ENCODE data around the gene ALDH1B1.
"Not testable (repeated sequence)": the region's sequence is repeated elsewhere in the genome, so short reads cannot be mapped to it uniquely, and the experiment has no call there.

Gene ALDH1B1

DNA sequence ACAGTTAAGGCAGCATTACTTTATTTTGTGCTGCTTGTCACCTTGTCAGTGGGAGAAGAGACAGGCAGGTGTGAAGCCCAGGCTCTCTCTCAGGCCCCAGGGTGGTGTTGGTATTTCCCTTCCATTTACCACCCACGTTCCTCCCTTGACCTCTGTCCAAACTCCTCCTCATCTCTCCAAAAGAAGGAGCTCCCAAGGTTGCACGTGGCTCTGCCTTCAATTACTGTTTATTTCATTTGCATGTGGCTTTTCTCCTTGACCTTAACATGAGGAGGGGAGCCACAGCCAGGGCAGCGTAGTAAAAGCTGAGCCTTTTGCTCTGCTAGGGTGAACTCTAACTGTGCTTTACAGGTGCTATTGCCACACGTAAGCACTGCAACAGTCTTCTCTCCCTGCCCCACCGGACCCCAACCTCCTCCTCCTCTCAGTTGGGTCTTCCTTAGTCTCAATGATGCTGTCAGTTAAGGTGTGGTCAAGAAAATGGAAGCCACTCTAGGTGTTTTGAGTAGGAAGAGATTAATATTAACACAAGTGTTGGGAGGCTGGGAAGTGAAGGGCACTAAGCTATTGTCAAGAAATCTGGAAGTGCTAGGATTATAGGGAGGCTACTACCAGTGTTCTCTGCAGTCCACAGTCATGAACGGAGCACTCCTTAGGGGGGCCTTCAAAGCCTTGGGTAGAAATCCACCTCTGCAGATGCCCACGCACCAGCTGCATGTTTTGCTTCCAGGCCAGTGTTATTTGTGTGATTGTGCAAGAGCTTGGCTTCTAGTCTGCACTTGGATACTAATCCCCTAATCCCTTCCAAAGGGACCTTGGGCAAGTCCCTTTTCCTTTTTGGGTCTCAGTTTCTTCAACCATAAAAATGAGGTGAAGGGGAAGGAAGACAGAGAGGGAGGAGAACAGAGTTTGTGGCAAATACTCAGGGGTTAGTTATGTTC, 3.9 kb upstream of the ALDH1B1 start:
- DNase-seq, result no peak

DNA sequence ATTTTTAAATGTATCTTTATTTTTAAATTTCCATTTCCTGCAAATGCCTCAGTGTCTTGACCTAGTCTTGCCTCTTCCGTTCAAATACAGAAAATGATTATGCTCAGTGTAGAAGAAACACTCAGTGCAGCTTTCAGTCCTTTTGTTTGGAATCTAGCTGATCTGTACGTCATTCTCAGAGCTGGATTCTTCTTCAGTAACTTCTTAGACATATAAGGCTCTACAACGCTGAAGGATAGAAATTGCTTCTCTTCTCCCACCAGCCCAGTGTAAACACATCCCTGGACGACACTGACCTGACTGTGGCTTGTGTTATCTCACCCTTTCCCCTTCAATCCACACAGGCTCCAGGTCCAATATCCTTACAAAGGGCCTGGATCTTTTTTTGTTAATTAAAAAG, 3.2 kb upstream of the ALDH1B1 start:
- no peak for DNase-seq

DNA sequence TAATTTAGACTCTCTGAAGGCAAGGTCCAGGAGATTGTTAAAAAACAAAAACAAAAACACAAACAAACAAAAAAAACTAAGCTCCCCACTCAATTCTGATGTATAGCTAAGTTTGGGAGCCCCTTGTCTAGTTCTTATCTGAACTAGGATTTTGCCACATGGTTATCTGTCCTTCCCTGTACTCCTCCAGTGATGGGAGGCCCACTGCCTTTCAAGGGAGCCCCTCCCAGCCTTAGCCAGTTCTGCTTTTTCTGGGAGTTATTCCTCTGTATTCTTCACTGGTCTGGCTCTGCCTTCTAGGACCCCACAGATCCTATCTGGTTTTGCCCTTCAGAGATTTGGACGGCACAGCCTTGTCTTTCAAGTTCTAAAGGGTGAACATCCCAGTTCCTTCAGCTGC, 2.1 kb upstream of the ALDH1B1 start:
- no peak for DNase-seq

DNA sequence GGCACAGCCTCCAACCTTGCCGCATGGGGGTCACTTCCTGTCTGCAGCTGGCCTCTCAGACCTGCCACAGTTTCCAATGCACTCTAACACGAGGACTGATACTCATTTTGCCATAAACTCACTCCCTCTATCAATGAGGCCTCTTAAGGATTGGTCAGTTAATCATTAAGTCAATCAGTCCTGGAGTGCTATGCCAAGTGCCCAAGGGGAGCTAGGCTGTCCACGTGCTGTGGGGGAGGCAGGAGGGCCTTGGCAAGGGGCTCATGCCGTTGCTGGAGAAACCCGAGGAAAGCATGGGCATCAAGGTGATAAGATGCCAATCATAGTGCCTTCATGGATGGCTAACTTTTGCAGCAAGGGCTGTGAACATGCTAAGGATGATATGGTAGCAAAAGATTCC, 1.7 kb upstream of the ALDH1B1 start:
- no peak for DNase-seq

DNA sequence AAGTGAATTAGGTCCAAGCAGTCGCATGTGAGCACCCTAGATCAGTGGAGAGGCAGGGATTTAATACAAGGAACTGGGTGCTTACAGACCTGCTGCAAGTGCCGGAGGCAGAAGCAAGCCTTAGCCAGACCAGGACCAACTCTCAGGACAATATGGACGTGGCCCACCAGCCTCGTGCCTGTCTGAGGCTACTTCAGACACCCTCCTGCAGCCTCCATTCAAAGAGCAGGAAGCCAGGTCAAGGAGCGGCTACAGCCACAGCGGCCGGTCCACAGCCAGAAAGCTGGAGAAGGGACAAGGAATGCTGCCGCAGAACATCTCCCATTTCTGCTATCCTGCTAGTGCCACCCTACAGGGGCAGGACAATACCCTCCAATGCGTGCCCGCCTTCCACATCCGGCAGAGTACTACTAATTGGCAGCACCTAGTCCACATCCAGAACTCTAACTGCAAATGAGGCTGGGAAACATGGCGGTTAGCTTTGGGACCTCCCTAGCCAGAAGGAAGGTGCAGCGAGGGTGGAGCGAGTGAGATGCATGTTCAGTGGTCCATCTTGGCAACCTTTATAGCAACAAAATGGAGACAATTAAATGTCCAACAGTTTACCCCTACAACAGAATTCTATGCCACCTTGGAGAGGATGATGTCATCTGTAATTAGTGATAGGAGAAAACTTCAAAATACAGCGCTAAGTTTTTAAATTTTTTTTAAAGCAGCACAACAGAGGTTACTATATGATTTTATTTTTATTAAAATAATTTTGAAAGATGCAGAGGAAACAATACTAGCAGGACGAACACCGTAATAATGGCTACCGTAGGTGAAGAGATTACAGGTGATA, 1.0 kb upstream of the ALDH1B1 start:
- DNase-seq, result no peak

DNA sequence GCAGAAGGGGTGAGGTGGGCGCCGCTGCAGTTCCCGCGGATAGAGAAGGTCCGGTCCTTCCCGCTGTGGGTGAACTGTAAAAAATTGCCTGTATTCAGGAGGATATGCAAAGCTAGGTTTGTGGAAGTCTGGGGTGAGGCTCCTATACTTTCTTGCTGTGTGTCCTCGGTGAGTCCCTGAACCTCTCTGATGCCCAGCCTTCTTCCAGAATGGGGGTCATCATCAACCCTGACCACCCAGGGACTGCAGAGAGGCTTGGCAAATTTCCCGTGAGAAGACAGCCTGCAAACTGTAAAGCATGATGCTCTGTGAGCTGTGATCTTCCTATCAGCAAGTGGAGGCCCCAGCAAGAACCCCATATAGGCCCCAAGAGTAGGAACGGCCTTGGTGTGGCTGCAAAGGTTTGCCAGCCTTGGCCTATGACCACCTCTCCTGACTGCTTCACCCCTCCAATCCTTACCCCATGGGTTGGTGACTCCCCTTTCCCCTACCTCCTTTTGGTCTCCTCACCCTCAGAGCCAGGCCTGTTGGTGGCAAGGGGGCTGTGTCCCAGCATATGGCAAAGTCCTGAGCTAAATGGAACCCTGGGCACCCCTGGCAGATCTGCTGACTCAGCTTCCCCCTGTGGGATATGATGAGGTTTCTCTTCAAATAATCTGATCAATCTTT, 760 bp downstream of the ALDH1B1 start:
- peak in 1 of 5 experiments; percentile 22 for DNase-seq

DNA sequence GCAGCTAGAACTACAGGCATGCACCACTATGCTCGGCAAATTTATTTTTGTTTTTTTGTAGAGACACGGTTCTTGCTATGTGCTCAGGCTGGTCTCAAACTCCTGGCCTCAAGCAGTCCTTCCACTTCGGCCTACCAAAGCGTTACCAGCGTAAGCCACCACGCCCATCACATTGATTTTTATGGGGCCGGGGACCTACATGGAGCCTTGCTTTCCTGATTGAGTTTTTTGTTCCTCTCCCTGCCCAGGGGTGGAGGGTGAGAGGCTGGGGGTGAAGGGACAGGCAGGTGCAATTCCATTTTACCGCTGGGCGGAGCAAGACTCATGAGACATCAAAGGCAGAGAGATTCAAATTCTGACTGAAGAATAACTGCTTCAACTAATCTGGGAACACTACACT, 1.9 kb downstream of the ALDH1B1 start:
- no peak for DNase-seq

DNA sequence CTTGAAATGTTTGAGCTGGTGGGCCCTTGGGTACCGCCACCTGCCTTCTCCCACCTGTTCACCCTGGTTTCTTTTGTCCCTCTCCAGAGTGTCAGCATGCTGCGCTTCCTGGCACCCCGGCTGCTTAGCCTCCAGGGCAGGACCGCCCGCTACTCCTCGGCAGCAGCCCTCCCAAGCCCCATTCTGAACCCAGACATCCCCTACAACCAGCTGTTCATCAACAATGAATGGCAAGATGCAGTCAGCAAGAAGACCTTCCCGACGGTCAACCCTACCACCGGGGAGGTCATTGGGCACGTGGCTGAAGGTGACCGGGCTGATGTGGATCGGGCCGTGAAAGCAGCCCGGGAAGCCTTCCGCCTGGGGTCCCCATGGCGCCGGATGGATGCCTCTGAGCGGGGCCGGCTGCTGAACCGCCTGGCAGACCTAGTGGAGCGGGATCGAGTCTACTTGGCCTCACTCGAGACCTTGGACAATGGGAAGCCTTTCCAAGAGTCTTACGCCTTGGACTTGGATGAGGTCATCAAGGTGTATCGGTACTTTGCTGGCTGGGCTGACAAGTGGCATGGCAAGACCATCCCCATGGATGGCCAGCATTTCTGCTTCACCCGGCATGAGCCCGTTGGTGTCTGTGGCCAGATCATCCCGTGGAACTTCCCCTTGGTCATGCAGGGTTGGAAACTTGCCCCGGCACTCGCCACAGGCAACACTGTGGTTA, 3.3 kb downstream of the ALDH1B1 start:
- DNase-seq, result no peak

DNA sequence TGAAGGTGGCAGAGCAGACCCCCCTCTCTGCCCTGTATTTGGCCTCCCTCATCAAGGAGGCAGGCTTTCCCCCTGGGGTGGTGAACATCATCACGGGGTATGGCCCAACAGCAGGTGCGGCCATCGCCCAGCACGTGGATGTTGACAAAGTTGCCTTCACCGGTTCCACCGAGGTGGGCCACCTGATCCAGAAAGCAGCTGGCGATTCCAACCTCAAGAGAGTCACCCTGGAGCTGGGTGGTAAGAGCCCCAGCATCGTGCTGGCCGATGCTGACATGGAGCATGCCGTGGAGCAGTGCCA, 3.8 kb downstream of the ALDH1B1 start:
- DNase-seq, result no peak

DNA sequence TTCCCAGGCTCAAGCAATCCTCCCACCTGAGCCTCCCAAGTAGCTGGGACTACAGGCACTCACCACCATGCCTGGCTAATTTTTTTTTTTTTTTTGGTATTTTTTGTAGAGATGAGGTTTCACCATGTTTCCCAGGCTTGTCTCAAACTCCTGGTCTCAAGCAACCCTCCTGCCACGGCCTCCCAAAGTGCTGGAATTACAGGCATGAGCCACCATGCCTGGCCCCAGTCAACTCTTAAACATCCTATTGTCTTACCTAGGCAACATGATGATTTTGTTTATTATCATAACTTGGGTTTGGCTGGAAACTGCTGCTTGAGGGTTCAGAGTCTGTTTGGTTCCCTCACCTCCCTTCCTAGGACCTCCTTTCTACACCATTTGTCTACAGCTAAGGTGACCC, 6.7 kb downstream of the ALDH1B1 start:
- not testable (repeated sequence) for DNase-seq

DNA sequence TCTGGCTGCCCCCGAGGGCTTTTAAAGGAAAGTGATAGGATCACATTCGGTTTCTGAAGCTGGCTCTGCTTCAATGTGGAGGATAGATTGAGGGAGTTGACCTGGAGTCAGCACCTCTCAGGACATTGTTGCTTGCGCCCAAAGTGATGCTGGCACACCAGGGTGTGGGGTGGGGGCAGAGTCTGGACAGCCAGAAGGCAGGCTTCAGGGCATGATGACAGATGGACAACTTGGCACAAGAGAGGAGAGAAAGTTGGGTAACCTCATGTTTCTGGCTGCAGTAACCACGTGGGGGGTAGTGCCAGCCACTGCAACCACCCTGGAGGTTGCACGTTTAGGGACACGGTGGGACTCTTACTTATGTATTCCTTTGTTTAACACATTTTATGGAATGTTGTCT, 9.5 kb downstream of the ALDH1B1 start:
- no peak for DNase-seq

DNA sequence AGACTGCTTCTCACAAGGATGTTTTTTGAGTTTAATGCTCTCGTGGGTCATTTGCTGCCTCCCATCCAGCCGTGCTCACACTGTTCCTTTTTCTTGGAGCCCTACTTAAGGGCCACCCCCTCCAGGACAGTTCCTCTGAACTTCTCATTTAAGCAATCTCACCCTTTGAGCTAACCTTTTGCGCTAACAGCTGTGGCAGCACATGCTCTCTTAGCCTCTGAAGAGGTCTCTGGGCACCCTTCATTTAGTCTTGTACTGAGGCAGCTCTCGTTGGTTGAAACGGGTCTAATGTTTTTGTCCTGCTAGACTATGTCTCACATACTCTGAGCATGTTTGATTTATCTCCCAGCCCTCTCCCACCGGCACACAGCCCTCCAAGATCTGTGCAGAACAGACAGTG, 11.8 kb downstream of the ALDH1B1 start:
- DNase-seq, result no peak

DNA sequence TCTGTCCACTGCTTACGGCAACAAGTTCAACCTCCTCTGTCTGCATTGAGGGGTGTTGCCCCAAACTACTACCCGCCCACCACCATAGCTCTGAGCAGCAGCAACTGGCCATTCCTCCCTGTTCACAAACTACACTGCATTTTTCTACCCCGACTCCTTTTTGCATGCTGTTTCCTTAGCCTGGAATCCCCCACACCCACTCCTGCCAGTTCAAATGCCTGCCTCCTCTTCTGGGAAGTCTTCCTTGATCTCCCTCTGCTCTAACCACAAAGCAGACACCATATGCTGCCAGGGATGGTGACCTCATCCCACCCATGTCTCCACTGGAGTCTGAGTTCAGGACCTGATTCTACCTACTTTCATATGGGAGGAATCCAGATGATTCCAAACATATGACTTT, 13.3 kb downstream of the ALDH1B1 start:
- DNase-seq, result no peak

DNA sequence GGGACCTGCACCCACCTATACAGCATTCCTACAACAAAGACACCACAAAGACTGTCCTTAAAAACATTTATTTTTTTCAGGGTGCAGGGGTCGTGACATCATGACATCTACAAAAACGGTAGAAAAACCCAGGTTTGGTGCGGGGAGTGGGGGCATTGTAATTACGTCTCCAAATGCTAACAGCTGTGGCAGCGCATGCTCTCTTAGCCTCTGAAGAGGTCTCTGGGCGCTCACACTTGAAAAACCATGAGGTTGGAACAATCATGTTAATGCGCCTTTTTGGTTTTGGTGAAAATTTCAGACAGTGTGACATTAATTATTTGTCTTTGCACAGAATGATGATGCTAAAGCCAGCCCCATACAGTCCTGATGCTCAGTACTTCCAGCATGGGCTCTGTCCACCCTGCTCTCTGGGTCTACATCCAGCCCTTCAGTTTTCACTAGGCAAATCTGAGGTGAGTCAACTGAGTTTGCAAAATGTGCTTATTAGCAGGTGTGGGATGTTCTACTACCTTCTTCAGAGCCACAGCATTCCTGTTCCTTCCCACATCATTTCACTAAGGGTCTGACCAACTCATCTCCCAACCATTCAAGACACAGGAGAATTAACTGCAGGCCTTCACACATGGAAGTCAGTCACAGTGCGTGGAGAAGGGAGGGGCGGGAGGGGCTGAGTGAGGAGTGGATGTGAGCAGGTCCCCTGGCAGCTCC, 14.1 kb downstream of the ALDH1B1 start:
- DNase-seq, result no peak

DNA sequence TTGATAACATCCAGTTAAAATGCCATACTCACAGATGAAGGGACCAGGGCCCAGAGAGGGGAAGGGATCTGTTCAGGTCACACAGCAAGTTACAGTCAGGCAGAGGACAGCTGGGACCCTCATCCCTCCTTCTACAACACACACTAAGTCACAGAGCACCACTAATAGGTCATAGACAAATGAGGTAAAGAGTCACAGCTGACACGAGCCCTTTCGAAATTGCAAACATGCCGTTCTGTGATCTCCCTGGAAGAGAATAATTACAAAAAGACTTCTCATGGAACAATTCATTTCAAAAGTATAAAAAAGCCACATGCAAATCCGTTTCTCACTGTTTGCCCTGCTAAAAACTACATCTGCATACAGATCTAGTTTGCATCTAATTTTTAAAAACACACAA, 16.2 kb downstream of the ALDH1B1 start:
- DNase-seq, result peak in 1 of 5 experiments; percentile 4

DNA sequence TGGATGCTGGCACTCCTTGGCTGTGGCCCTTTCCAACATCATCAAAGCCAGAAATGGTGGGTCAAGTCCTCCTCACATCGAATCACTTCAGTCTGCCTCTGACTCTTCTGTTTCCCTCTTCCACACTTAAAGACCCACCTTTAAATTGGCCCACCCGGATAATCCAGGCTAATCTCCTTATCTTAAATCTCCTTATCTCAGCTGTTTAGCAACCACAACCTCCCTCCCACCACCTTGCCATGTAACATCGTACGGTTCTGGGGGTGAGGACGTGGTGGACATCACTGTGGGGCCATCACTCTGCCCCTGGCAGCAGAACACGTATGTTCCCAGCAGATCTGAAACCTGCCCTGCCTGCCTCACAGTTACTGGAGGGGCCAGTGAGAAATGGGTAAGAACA, 20.2 kb downstream of the ALDH1B1 start:
- no peak for DNase-seq

DNA sequence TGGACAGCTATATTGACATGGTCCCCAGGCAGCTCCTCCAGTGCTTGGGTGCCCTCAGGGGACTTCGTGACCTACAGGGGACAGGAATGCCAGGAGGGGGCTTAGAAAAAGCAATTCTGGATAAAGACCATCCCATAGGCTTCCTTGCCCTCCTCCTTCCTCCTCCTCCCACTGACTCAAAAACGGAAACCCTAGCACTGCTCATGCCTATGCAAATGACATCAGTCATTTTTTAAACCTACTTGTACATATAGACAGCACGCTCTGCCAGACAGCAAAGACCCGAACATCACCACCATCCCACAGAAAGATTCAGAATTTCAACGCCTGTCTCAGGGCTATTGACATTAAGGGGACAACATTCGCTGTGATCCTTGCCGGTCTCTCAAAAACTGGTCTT, 20.8 kb downstream of the ALDH1B1 start:
- DNase-seq, result no peak

DNA sequence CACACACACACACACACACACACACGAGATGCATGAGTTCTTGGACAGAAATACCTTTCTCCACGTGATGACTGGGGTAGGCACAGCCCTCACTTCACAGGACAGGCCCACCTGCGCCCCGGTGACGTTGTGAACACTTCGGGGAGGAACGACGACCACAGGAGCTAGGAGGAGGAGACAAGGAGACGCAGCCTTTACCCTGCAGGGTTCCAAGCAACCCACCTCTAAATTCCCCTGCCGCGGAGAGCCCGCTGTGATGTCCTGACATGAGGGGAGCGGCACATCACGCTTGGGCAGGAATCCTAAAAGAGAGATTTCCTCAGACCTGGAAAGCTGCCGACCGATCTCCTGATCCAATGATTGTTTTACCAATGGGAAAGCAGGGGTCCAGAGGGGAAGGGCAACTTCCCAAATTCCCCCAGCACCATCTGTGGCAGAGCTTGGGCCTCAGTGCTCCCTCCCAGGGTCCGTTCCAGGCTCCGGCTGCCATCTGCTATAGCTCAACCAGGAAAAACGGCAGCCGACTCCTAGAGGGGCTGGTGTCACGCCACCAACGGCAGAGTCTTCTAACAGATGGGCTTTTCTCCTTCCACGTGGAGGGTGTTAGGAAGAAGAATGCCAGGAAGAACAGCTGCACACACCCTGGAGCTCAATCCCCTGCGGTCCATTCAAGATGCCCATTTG, 21.7 kb downstream of the ALDH1B1 start:
- no peak for DNase-seq

DNA sequence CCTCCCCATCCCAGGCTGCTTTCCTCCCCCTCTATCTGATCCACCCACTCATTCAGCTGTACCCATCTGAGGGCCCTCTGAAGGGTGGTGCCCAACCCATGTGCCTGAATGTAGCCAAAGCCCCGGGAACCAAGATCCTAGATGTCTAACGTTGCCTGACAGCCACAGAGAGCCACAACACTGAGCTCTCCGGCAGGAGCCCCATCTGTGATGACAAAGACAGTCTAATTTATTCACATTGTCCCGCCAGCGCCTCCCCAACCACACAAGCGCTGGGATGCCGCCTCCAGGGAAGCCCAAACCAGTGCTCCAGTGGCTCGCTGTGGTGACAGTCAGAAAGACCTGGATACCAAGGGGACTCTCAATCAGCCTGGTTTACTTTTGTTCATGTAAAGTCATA, 23.4 kb downstream of the ALDH1B1 start:
- DNase-seq, result no peak

DNA sequence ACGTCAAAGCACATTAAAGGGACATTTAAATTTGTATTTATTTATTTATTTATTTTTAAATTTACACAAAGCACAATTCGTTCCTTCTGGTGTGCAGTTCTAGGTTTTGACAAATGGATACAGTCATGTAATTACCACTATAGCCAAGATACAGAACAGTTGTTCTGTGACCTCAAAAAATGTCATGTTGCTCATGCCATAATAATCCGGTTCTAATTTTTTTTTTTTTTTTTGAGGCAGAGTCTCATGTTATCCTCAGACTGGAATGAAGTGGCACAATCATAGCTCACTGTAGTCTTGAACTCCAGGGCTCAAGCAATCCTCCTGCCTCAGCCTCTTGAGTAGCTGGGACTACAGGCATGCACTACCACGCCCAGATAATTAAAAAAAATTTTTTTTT, 24.0 kb downstream of the ALDH1B1 start:
- DNase-seq, result no peak

Data from T-helper 2 cell (primary cell).